Gastrocnemius medialis (tissue), 4 donors: ENCODE data around the gene LRIG1. TPM values are rescaled to one million over a fixed set of nuclear protein-coding genes. Genes with fewer than 3 reads are reported as not detected.

Experiments used
- ATAC-seq, 2 donors: fragments of 150-250 bp; one replicate each; pipeline ENCODE4 v1.9.1; 2016
- DNase-seq, 2 donors: peaks; one replicate each; pipeline ENCODE4 v3.0.0-alpha.2; 2019
- H3K27ac ChIP-seq, 4 donors: fragments of 200-600 bp; sonication (generic); 1 replicate in 1 of 4; 2 replicates in 3 of 4; pipeline ENCODE4 v1.5.1; 2016 to 2018; ENCODE audit warnings: mild to moderate bottlenecking in 2 of 4, moderate library complexity in 1 of 4
- H3K27me3 ChIP-seq, 3 donors: fragments of 200-600 bp; sonication (generic) in 2 of 3; 1 replicate in 1 of 3; 2 replicates in 2 of 3; pipeline versions ENCODE4 v1.5.1 to v1.6.0; 2016 to 2019; ENCODE audit warnings: mild to moderate bottlenecking in 1 of 3, moderate library complexity in 1 of 3
- H3K36me3 ChIP-seq, 2 donors: fragments of 200-600 bp; sonication (generic) in 1 of 2; one replicate each; pipeline ENCODE4 v1.5.1; 2017 to 2018
- H3K4me1 ChIP-seq, 2 donors: fragments of 200-600 bp; sonication (generic) in 1 of 2; one replicate each; pipeline ENCODE4 v1.5.1; 2016 to 2017; ENCODE audit warnings: mild to moderate bottlenecking in 2 of 2
- H3K4me3 ChIP-seq, 4 donors: fragments of 200-600 bp; sonication (generic) in 3 of 4; 1 replicate in 1 of 4; 2 replicates in 3 of 4; pipeline ENCODE4 v1.5.1; 2016 to 2019; ENCODE audit warnings: mild to moderate bottlenecking in 2 of 4
- H3K9me3 ChIP-seq, 3 donors: fragments of 200-600 bp; sonication (generic) in 2 of 3; 1 replicate in 1 of 3; 2 replicates in 2 of 3; pipeline ENCODE4 v1.5.1; 2016 to 2019
- CTCF ChIP-seq, 5 experiments: fragments of 450-650 bp in 3 of 5; fragments of 200-600 bp in 2 of 5; sonication (generic) in 2 of 5; IDR thresholded peaks in 4 of 5; conservative IDR thresholded peaks in 1 of 5; 1 replicate in 4 of 5; 2 replicates in 1 of 5; pipeline ENCODE4 v1.5.1; 2016 to 2019; ENCODE audit warnings: antibody characterized with exemption in 5 of 5, mild to moderate bottlenecking in 3 of 5, moderate library complexity in 3 of 5
- POLR2A ChIP-seq, 2 donors: fragments of 450-650 bp; IDR thresholded peaks; one replicate each; pipeline ENCODE4 v1.6.1; 2017; ENCODE audit warnings: antibody characterized with exemption in 2 of 2, mild to moderate bottlenecking in 2 of 2, moderate library complexity in 2 of 2
- in situ Hi-C, 4 donors: fragments of 200-750 bp; cut with MboI; loops; one replicate each; pipeline versions ENCODE4 v1.15.0 to v1.8.0; 2017; ENCODE audit warnings: low sequenced_read_pairs in 4 of 4
- intact Hi-C: fragments of 100-400 bp; cut with DNase I; formaldehyde crosslinking; loops from one replicate; pipeline ENCODE4 v1.15.1; 2023; ENCODE audit warnings: low total_unique reads
- total RNA-seq, 4 donors: library from RNA; depleted of rRNA; stranded (reverse); fragments of >200 nt; gene quantifications; one replicate each; pipeline versions ENCODE4 v1.1.0 to v1.2.3, GENCODE V29; 2016

LRIG1 gene
- total RNA-seq, 4 donors from 2014 or later = 45.3 to 103 (median 58.6) TPM

- in situ Hi-C loops (no loop called here), intact Hi-C loops (no loop called here)
- H3K27ac ChIP-seq = peak overlapping the region; percentile 65 to 95 (median 92)
- no peak for TF ChIP-seq POLR2A (IDR thresholded peaks at IDR 0.05)
- TF ChIP-seq CTCF (IDR thresholded peaks at IDR 0.05 in 4 of 5, conservative IDR thresholded peaks at IDR 0.05 in 1 of 5) = no peak
- H3K36me3 ChIP-seq = no peaks in the 10 kb centered on the region
- no peak for ATAC-seq
- H3K9me3 ChIP-seq = no peaks in the 10 kb centered on the region
- H3K27me3 ChIP-seq = no peaks in the 10 kb centered on the region
- H3K4me1 ChIP-seq = peaks cover 93 to 97% of the 10 kb centered on the region in 2 donors
- no peak overlapping the region for H3K4me3 ChIP-seq
- DNase-seq = no peak
Measured at GRCh38 chr3:66488492-66488891, 12.3 kb downstream of the LRIG1 start.

DNA sequence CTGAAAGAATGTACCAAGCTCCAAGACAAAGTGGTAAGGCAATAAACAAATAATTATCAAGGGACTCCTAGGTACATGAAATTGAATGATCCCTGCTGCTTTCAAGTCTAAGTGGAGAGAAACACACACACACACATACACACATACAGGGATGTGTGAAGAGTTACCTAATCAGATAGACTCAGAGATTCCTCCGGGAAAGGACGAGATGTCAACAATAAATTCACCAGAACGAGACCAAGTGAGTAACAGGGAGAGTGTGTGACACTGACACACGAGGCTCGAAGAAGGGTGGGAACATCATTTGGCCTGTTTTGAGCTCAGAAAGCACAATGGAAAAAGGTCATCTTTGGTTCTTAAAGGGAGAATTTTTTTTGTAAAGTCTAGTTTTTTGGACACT, 13.4 kb downstream of the LRIG1 start:
- Histone ChIP-seq H3K4me3 (no peak overlapping the region), H3K4me1 (peaks cover 93 to 97% of the 10 kb centered on the region in 2 donors), H3K9me3 (no peaks in the 10 kb centered on the region), H3K27ac (peak overlapping the region; percentile 92 to 96 (median 94)), H3K36me3 (no peaks in the 10 kb centered on the region), H3K27me3 (no peaks in the 10 kb centered on the region)
- TF ChIP-seq CTCF (IDR thresholded peaks at IDR 0.05 in 4 of 5, conservative IDR thresholded peaks at IDR 0.05 in 1 of 5) = no peak
- TF ChIP-seq POLR2A (IDR thresholded peaks at IDR 0.05) = no peak
- intact Hi-C loops (no loop called here), in situ Hi-C loops (no loop called here)
- DNase-seq (peak in 1 of 2 donors; percentile 41), ATAC-seq (peak; percentile 49)

- Histone ChIP-seq H3K27ac (peak overlapping the region; percentile 92 to 96 (median 94)), H3K4me1 (peaks cover 94 to 97% of the 10 kb centered on the region in 2 donors), H3K27me3 (no peaks in the 10 kb centered on the region), H3K36me3 (no peaks in the 10 kb centered on the region), H3K9me3 (no peaks in the 10 kb centered on the region), H3K4me3 (no peak overlapping the region)
- DNase-seq (no peak), ATAC-seq (peak in 1 of 2 donors; percentile 2)
- intact Hi-C loops (no loop called here), in situ Hi-C loops (no loop called here)
- TF ChIP-seq CTCF (IDR thresholded peaks at IDR 0.05 in 4 of 5, conservative IDR thresholded peaks at IDR 0.05 in 1 of 5) (no peak), POLR2A (IDR thresholded peaks at IDR 0.05) (no peak)
Measured at GRCh38 chr3:66486646-66487045, 14.2 kb downstream of the LRIG1 start.

- Histone ChIP-seq H3K4me3 (no peak overlapping the region), H3K4me1 (peaks cover 94 to 97% of the 10 kb centered on the region in 2 donors)
- intact Hi-C loops = no loop called here
Measured at GRCh38 chr3:66486202-66486601, 14.6 kb downstream of the LRIG1 start.

More at GRCh38 chr3:66486202-66486601, 14.6 kb downstream of the LRIG1 start:
- DNase-seq (no peak), ATAC-seq (no peak)
- no peaks in the 10 kb centered on the region for H3K36me3 ChIP-seq
- no peaks in the 10 kb centered on the region for H3K9me3 ChIP-seq
- TF ChIP-seq POLR2A (IDR thresholded peaks at IDR 0.05) (no peak), CTCF (IDR thresholded peaks at IDR 0.05 in 4 of 5, conservative IDR thresholded peaks at IDR 0.05 in 1 of 5) (no peak)
- peak overlapping the region; percentile 92 to 96 (median 94) for H3K27ac ChIP-seq
- in situ Hi-C loops = no loop called here
- no peaks in the 10 kb centered on the region for H3K27me3 ChIP-seq
